K562 (cell line): ENCODE results near the gene STMN3. TPM values are rescaled to one million over a fixed set of nuclear protein-coding genes. Genes with fewer than 3 reads are reported as not detected.

Experiments
- ATAC-seq: fragments of 200-7000 bp; cut with Tn5 transposase; 3 replicates; pipeline ENCODE4 v1.9.1; 2020; ENCODE audit warnings: moderate library complexity
- BruUV-seq: library from RNA; stranded (reverse); fragments of 400-500 nt; replicated peaks from 2 replicates; lab custom pipeline; 2021; lab: Mats Ljungman, UMichigan
- CTCF ChIA-PET: fragments of 300-600 bp; formaldehyde crosslinking; extraction: SDS; loops from one replicate; lab custom pipeline; 2021; ENCODE audit warnings: low intra/inter-chr PET ratio; lab: Yijun Ruan, JAX
- POLR2A ChIA-PET: fragments of 300-600, 350-650 bp; sonication (Branson Sonifier 250); formaldehyde crosslinking; extraction: SDS; loops from one replicate; lab custom pipeline; 2021; ENCODE audit warnings: antibody characterized with exemption, inconsistent platforms; lab: Yijun Ruan, JAX
- DNase-seq, 4 experiments: peaks; one replicate each; pipeline versions ENCODE4 v3.0.0 to v3.0.0-alpha.2; 2011 to 2018; ENCODE audit warnings: low spot score in 3 of 4, mixed read lengths in 3 of 4; ENCODE audit errors: extremely low read depth in 1 of 4
- FAIRE-seq: peaks from 2 replicates; lab custom pipeline; 2011; peaks lifted over from hg19 to GRCh38; lab: Jason Lieb, UNC
- H2AFZ ChIP-seq: 2 replicates; pipeline ENCODE4 v1.6.0; 2011; ENCODE audit warnings: low read depth, low read length, control low read depth, inconsistent platforms
- H3K27ac ChIP-seq: fragments of 200-600 bp; 3 replicates; pipeline ENCODE4 v1.8.0; 2011; ENCODE audit warnings: low read depth, mild to moderate bottlenecking, control low read depth, inconsistent platforms, low read length, moderate library complexity, mixed read lengths; ENCODE audit errors: extremely low read depth
- H3K27me3 ChIP-seq, 2 experiments: fragments of 300-600 bp in 1 of 2; 2 replicates in 1 of 2; 3 replicates in 1 of 2; pipeline versions ENCODE4 v1.6.0 to v1.8.0; 2011; ENCODE audit warnings: inconsistent platforms in 2 of 2, low read length in 2 of 2, mild to moderate bottlenecking in 1 of 2, mixed read lengths in 1 of 2, moderate library complexity in 1 of 2; ENCODE audit not compliant: control insufficient read depth in 2 of 2, insufficient read depth in 2 of 2
- H3K36me3 ChIP-seq: fragments of 300-600 bp; 3 replicates; pipeline ENCODE4 v1.8.0; 2011; ENCODE audit warnings: mild to moderate bottlenecking, low read length, inconsistent platforms; ENCODE audit not compliant: control insufficient read depth, insufficient read depth
- H3K4me1 ChIP-seq, 2 experiments: fragments of 200-600 bp in 1 of 2; replicated peaks in 1 of 2; 2 replicates in 1 of 2; 3 replicates in 1 of 2; pipeline versions ENCODE4 v1.5.1 to v1.8.0; 2011; ENCODE audit warnings: inconsistent platforms in 2 of 2, low read length in 2 of 2, mild to moderate bottlenecking in 1 of 2, mixed read lengths in 1 of 2, moderate library complexity in 1 of 2; ENCODE audit not compliant: control insufficient read depth in 2 of 2, insufficient read depth in 2 of 2
- H3K4me2 ChIP-seq: 2 replicates; pipeline ENCODE4 v1.6.1; 2011; ENCODE audit warnings: low read length, control low read depth, inconsistent platforms, mixed read lengths; ENCODE audit not compliant: insufficient read depth
- H3K4me3 ChIP-seq: fragments of 200-600 bp; sonication (generic), shearing (Covaris generic); 2 replicates; pipeline ENCODE4 v1.5.1; 2016; ENCODE audit warnings: control low read depth, inconsistent platforms
- H3K79me2 ChIP-seq: fragments of 200-600 bp; 3 replicates; pipeline ENCODE4 v1.8.0; 2011; ENCODE audit warnings: low read length, inconsistent platforms; ENCODE audit not compliant: control insufficient read depth, insufficient read depth
- H3K9ac ChIP-seq, 2 experiments: 2 replicates each; pipeline versions ENCODE4 v1.6.0 to v1.6.1; 2011; ENCODE audit warnings: low read depth in 2 of 2, low read length in 2 of 2, control low read depth in 1 of 2, inconsistent platforms in 1 of 2, mild to moderate bottlenecking in 1 of 2, mixed read lengths in 1 of 2; ENCODE audit not compliant: insufficient read depth in 1 of 2
- H3K9me1 ChIP-seq: one replicate; pipeline ENCODE4 v1.6.0; 2011; ENCODE audit warnings: inconsistent platforms, mild to moderate bottlenecking, low read length, moderate library complexity; ENCODE audit not compliant: control insufficient read depth, insufficient read depth
- H3K9me3 ChIP-seq: replicated peaks from 2 replicates; pipeline ENCODE4 v1.5.1; 2011; ENCODE audit warnings: low read depth, low read length, inconsistent platforms; ENCODE audit not compliant: control insufficient read depth, insufficient read depth
- H4K20me1 ChIP-seq: replicated peaks from 2 replicates; pipeline ENCODE4 v1.6.1; 2011; ENCODE audit warnings: low read length, inconsistent platforms, mixed read lengths; ENCODE audit not compliant: control insufficient read depth, insufficient read depth
- ADNP ChIP-seq: fragments of 200-800 bp; sonication (Bioruptor generic); IDR thresholded peaks from 2 replicates; pipeline ENCODE4 v1.6.1; 2016; ENCODE audit warnings: missing genetic modification characterization, missing compliant biosample characterization
- CBX1 ChIP-seq: sonication (generic); IDR thresholded peaks from 2 replicates; pipeline ENCODE4 v1.6.1; 2016; ENCODE audit warnings: antibody characterized with exemption, low read depth, mild to moderate bottlenecking
- FOXJ3 ChIP-seq: sonication (generic); formaldehyde crosslinking; IDR thresholded peaks from 2 replicates; pipeline ENCODE4 v1.4.0; 2020; ENCODE audit warnings: mild to moderate bottlenecking, missing genetic modification reagents
- FOXK2 ChIP-seq, 2 experiments: fragments of 450-650 bp; IDR thresholded peaks in 1 of 2; conservative IDR thresholded peaks in 1 of 2; 2 replicates each; pipeline ENCODE4 v1.6.1; 2016; ENCODE audit warnings: low read depth in 2 of 2, mild to moderate bottlenecking in 1 of 2
- GABPA ChIP-seq: fragments of 200-800 bp; sonication (Bioruptor generic); conservative IDR thresholded peaks from 2 replicates; pipeline ENCODE4 v1.6.1; 2016; ENCODE audit warnings: low read depth, missing genetic modification characterization, missing compliant biosample characterization
- HMG20A ChIP-seq: fragments of 450-650 bp; formaldehyde crosslinking; conservative IDR thresholded peaks from 2 replicates; pipeline ENCODE4 v1.4.0; 2020; ENCODE audit warnings: mild to moderate bottlenecking, mixed read lengths
- JUND ChIP-seq, 2 experiments: IDR thresholded peaks; 2 replicates in 1 of 2; 3 replicates in 1 of 2; pipeline ENCODE4 v1.6.1; 2011; ENCODE audit warnings: borderline replicate concordance in 2 of 2, low read depth in 2 of 2, low read length in 2 of 2, improper control_type of control experiment in 1 of 2, missing biosample characterization in 1 of 2, missing genetic modification characterization in 1 of 2, missing genetic modification reagents in 1 of 2
- KHSRP ChIP-seq: fragments of 450-650 bp; IDR thresholded peaks from 2 replicates; pipeline ENCODE4 v1.6.1; 2017
- MAFG ChIP-seq: fragments of 450-650 bp; conservative IDR thresholded peaks from 2 replicates; pipeline ENCODE4 v1.6.1; 2016; ENCODE audit warnings: missing genetic modification characterization, missing compliant biosample characterization
- OTX1 ChIP-seq: fragments of 450-650 bp; formaldehyde crosslinking; IDR thresholded peaks from 2 replicates; pipeline ENCODE4 v1.4.0; 2022; ENCODE audit warnings: mild to moderate bottlenecking
- PTBP1 ChIP-seq: fragments of 200-400 bp; formaldehyde crosslinking; IDR thresholded peaks from 2 replicates; pipeline ENCODE4 v1.6.1; 2017; ENCODE audit warnings: low read depth, low read length
- SUPT5H ChIP-seq: fragments of 450-650 bp; IDR thresholded peaks from 2 replicates; pipeline ENCODE4 v1.6.1; 2016
- TAL1 ChIP-seq: fragments of 450-650 bp; IDR thresholded peaks from 2 replicates; pipeline ENCODE4 v1.6.1; 2016; ENCODE audit warnings: mild to moderate bottlenecking
- TRIM28 ChIP-seq: fragments of 450-650 bp; IDR thresholded peaks from 2 replicates; pipeline ENCODE4 v1.6.1; 2017
- TSC22D4 ChIP-seq: fragments of 450-650 bp; IDR thresholded peaks from 2 replicates; pipeline ENCODE4 v1.6.1; 2016; ENCODE audit warnings: missing genetic modification characterization, missing biosample characterization, control low read depth
- ZNF217 ChIP-seq: sonication (generic); formaldehyde crosslinking; IDR thresholded peaks from 2 replicates; pipeline ENCODE4 v1.8.0; 2022; ENCODE audit warnings: mild to moderate bottlenecking, missing genetic modification reagents
- WGBS: fragments of 100-300 bp; shearing (Covaris generic); methylation state at CpG from one replicate; pipeline ENCODE4 v1.1.6; 2016; ENCODE audit warnings: low coverage, mixed read lengths; ENCODE audit not compliant: insufficient coverage; ENCODE audit errors: missing lambda C conversion rate; 5-methylcytosine and 5-hydroxymethylcytosine counted together
- in situ Hi-C: fragments of 300-500 bp; cut with MboI; formaldehyde crosslinking; loops from 4 replicates; pipeline ENCODE4 v1.15.0; 2018; ENCODE audit warnings: inconsistent platforms, mixed read lengths
- intact Hi-C: fragments of 100-400 bp; cut with micrococcal nuclease; formaldehyde crosslinking; loops from 2 replicates; pipeline ENCODE4 v1.14.2; 2022
- polyA plus RNA-seq, 8 experiments: library from polyadenylated mRNA; depleted of rRNA in 4 of 8; stranded (reverse) in 5 of 8; unstranded in 3 of 8; fragments of >200 nt; fragmentation: Nextera tagmentation in 2 of 8; fragmentation: Illumina TruSeq in 1 of 8; extraction: Ambion mirVana in 2 of 8; extraction: Trizol in 1 of 8; gene quantifications; 2 replicates each; pipeline versions ENCODE4 v1.2.1 to v1.2.3, GENCODE V29; 2011 to 2014; ENCODE audit warnings: inconsistent platforms in 1 of 8, missing spikeins in 1 of 8
- total RNA-seq, 7 experiments: library from RNA; depleted of rRNA in 6 of 7; stranded (reverse); fragments of >200 nt in 6 of 7; fragmentation: Illumina TruSeq in 2 of 7; extraction: Trizol in 2 of 7; gene quantifications; 2 replicates each; pipeline versions ENCODE4 v1.2.1 to v1.2.3, GENCODE V29; 2011 to 2021; ENCODE audit warnings: low replicate concordance in 1 of 7
- TF ChIP-seq, protein P1 (sequence below): fragments of 450-650 bp; formaldehyde crosslinking; IDR thresholded peaks from 2 replicates; pipeline ENCODE4 v1.4.0; 2020; ENCODE audit warnings: mild to moderate bottlenecking
- TF ChIP-seq, protein P2 (sequence below): fragments of 250-450 bp; sonication (Bioruptor Pico); IDR thresholded peaks from 2 replicates; pipeline ENCODE4 v1.5.0; 2021
- TF ChIP-seq, protein P3 (sequence below): sonication (generic); IDR thresholded peaks from 2 replicates; pipeline ENCODE4 v1.6.1; 2016

STMN3 gene
- total and polyA plus RNA-seq, 9 of the 15 experiments (the other 6 are each of a cell fraction or from before 2014, with no cell fraction given) = 0.70 to 65.6 (median 29.4) TPM

DNA sequence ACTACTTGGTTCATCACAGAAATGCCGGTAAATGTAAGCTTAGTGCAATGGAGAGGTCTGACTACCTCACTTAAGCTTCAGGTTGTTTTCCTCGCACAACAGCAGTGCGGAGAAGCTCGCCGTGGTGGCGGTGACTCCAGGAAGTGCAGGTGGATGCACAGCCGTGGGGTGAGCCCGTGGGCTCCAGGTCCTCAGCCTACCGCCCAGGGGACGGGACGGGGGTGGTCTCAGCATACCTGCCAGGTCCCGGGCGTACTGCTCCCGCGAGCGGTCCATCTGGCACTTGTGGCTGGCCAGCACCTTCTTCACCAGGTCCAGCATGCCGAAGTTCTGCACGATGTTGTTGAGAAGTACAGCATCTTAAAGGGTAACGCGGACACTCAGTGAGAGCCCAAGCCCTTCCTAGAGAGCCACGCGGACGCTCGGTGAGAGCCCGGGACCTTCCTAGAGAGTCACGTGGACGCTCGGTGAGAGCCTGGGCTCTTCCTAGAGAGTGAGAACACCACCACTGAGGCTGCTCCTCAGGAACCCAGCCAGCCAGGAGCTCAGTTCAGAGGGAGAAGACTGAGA, 61.4 kb downstream of the STMN3 start (continued):
- no peak for TF ChIP-seq TSC22D4 (tag)
- no peak for TF ChIP-seq PTBP1
- no peak for TF ChIP-seq FOXJ3
- no peak for TF ChIP-seq SUPT5H
- TF ChIP-seq CBX1 = no peak
- no peak for TF ChIP-seq JUND (IDR thresholded peaks at IDR 0.05; ENCODE audit: borderline replicate concordance, low read depth, low read length)
- TF ChIP-seq JUND (tag; IDR thresholded peaks at IDR 0.05; ENCODE audit: borderline replicate concordance, low read depth, low read length) = no peak
- no peak for TF ChIP-seq KHSRP
- TF ChIP-seq HMG20A (CRISPR knock-in tag) = no peak
- no peak for TF ChIP-seq ZNF217 (CRISPR knock-in tag)
- TF ChIP-seq, protein P1, sequence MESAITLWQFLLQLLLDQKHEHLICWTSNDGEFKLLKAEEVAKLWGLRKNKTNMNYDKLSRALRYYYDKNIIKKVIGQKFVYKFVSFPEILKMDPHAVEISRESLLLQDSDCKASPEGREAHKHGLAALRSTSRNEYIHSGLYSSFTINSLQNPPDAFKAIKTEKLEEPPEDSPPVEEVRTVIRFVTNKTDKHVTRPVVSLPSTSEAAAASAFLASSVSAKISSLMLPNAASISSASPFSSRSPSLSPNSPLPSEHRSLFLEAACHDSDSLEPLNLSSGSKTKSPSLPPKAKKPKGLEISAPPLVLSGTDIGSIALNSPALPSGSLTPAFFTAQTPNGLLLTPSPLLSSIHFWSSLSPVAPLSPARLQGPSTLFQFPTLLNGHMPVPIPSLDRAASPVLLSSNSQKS (CRISPR knock-in tag) = no peak
- TF ChIP-seq, all 486 proteins: peak for 0

DNA sequence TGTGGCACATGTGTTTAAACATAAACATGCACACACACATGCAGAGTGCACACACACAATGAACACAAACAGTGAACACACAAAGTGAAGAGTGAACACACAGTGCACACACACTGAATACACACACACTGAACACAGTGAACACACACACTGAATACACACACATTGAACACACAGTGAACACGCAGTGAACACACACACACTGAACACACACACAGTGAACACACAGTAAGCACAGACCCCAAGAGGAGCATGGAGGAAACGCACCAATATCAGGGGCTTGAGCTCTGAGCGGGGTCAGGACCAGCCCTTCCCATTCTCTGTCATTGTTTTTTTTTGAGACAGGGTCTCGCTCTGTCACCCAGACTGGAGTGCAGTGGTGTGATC, 62.1 kb downstream of the STMN3 start:
- no peaks in the 10 kb centered on the region for H3K9me3 ChIP-seq
- DNase-seq (no peak), ATAC-seq (no peak), FAIRE-seq (no peak)
- peaks cover 42% of the 10 kb centered on the region; the same call in 2 of the 3 replicates for H3K36me3 ChIP-seq
- H3K4me3 ChIP-seq = no peak overlapping the region
- intact Hi-C loops = no loop called here
- 77% methylated on average over 4 of the region's 4 CpGs for WGBS
- no peak overlapping the region for H3K9ac ChIP-seq
- in situ Hi-C loops = no loop called here
- no peak overlapping the region for H3K27ac ChIP-seq
- H3K27me3 ChIP-seq = peaks cover 0 to 2% of the 10 kb centered on the region in 2 experiments; a peak in 1 of 5 replicates
- ChIA-PET CTCF (no interaction called here), POLR2A (interaction anchor here (1.1 kb wide), 1 partner anchor 8 kb away, joined by 3 read pairs; no protein-coding TSS in a partner anchor)
- H3K4me2 ChIP-seq = no peak overlapping the region
- H2AFZ ChIP-seq = no peak overlapping the region
- BruUV-seq = no TSS peak
- H3K4me1 ChIP-seq = peaks cover 0 to 28% of the 10 kb centered on the region in 2 experiments; a peak in 2 of 5 replicates
- H3K9me1 ChIP-seq = peaks cover 2% of the 10 kb centered on the region
- H4K20me1 ChIP-seq = no peaks in the 10 kb centered on the region
- no peaks in the 10 kb centered on the region for H3K79me2 ChIP-seq
- TF ChIP-seq, protein P2, sequence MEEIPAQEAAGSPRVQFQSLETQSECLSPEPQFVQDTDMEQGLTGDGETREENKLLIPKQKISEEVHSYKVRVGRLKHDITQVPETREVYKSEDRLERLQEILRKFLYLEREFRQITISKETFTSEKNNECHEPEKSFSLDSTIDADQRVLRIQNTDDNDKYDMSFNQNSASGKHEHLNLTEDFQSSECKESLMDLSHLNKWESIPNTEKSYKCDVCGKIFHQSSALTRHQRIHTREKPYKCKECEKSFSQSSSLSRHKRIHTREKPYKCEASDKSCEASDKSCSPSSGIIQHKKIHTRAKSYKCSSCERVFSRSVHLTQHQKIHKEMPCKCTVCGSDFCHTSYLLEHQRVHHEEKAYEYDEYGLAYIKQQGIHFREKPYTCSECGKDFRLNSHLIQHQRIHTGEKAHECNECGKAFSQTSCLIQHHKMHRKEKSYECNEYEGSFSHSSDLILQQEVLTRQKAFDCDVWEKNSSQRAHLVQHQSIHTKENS (CRISPR knock-in tag) = no peak
- TF ChIP-seq ADNP (tag) = no peak
- TF ChIP-seq OTX1 (CRISPR knock-in tag) = no peak
- no peak for TF ChIP-seq TRIM28
- TF ChIP-seq GABPA = no peak
- TF ChIP-seq MAFG (tag) = no peak
- TF ChIP-seq, protein P3, sequence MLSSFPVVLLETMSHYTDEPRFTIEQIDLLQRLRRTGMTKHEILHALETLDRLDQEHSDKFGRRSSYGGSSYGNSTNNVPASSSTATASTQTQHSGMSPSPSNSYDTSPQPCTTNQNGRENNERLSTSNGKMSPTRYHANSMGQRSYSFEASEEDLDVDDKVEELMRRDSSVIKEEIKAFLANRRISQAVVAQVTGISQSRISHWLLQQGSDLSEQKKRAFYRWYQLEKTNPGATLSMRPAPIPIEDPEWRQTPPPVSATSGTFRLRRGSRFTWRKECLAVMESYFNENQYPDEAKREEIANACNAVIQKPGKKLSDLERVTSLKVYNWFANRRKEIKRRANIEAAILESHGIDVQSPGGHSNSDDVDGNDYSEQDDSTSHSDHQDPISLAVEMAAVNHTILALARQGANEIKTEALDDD = no peak
- TF ChIP-seq TAL1 = no peak
- TF ChIP-seq FOXK2 (conservative IDR thresholded peaks at IDR 0.05 in 1 of 2, IDR thresholded peaks at IDR 0.05 in 1 of 2; ENCODE audit: low read depth in 2 of 2) = no peak
